ENCODE results near the gene SAFB2. TPM values are rescaled to one million over a fixed set of nuclear protein-coding genes. Genes with fewer than 3 reads are reported as not detected.

The SAFB2 gene
- total and polyA plus RNA-seq, 2 of the 13 experiments (the other 11 are each of a cell fraction or from before 2014, with no cell fraction given) = 11.2 to 31.5 TPM

GRCh38 chr19:5622465-5623396, at the start of gene SAFB2, which contains the start of gene SAFB (continued):
- TF ChIP-seq FOXA1 (IDR thresholded peaks at IDR 0.05) (no peak), FOXA1 (CRISPR knock-in tag; IDR thresholded peaks at IDR 0.05) (peak; percentile 36; the same call in 1 of the 2 replicates), POLR2G (IDR thresholded peaks at IDR 0.05; ENCODE audit: low read depth, low read length) (peak; percentile 97), ZNF749 (CRISPR knock-in tag; IDR thresholded peaks at IDR 0.05; ENCODE audit: borderline replicate concordance) (no peak), ZXDC (CRISPR knock-in tag; IDR thresholded peaks at IDR 0.05) (peak; percentile 53; the same call in 1 of the 2 replicates), ZNF468 (CRISPR knock-in tag; IDR thresholded peaks at IDR 0.05) (no peak), RNF219 (CRISPR knock-in tag; IDR thresholded peaks at IDR 0.05) (no peak; the same call in 1 of the 2 replicates), PRDM15 (CRISPR knock-in tag; IDR thresholded peaks at IDR 0.05) (peak; percentile 33; the same call in 1 of the 2 replicates), TEF (CRISPR knock-in tag; IDR thresholded peaks at IDR 0.05) (peak; percentile 67; the same call in 1 of the 2 replicates), MATR3 (CRISPR knock-in tag; IDR thresholded peaks at IDR 0.05) (no peak), ZNF678 (CRISPR knock-in tag; IDR thresholded peaks at IDR 0.05) (peak; percentile 60), NBN (conservative IDR thresholded peaks at IDR 0.05) (no peak), ZNF280D (CRISPR knock-in tag; IDR thresholded peaks at IDR 0.05) (0 out of 2 replicates have a peak, but pooled peaks have one; percentile 12), ZNF883 (CRISPR knock-in tag; IDR thresholded peaks at IDR 0.05; ENCODE audit: not compliant biosample characterization) (peak; percentile 77), RFX3 (CRISPR knock-in tag; IDR thresholded peaks at IDR 0.05) (0 out of 2 replicates have a peak, but pooled peaks have one; percentile 20), ARNT (IDR thresholded peaks at IDR 0.05) (no peak)
